HG02571 (cell line): ENCODE data around the gene CALCB.
"Not testable (repeated sequence)": the region's sequence is repeated elsewhere in the genome, so short reads cannot be mapped to it uniquely, and the experiment has no call there.

Experiments used
- ATAC-seq: cut with Tn5 transposase; IDR thresholded peaks from one replicate; pipeline ENCODE4 v1.9.1; 2021; ENCODE audit warnings: mild to moderate bottlenecking, moderate library complexity; ENCODE audit not compliant: unreplicated experiment

Gene CALCB

DNA sequence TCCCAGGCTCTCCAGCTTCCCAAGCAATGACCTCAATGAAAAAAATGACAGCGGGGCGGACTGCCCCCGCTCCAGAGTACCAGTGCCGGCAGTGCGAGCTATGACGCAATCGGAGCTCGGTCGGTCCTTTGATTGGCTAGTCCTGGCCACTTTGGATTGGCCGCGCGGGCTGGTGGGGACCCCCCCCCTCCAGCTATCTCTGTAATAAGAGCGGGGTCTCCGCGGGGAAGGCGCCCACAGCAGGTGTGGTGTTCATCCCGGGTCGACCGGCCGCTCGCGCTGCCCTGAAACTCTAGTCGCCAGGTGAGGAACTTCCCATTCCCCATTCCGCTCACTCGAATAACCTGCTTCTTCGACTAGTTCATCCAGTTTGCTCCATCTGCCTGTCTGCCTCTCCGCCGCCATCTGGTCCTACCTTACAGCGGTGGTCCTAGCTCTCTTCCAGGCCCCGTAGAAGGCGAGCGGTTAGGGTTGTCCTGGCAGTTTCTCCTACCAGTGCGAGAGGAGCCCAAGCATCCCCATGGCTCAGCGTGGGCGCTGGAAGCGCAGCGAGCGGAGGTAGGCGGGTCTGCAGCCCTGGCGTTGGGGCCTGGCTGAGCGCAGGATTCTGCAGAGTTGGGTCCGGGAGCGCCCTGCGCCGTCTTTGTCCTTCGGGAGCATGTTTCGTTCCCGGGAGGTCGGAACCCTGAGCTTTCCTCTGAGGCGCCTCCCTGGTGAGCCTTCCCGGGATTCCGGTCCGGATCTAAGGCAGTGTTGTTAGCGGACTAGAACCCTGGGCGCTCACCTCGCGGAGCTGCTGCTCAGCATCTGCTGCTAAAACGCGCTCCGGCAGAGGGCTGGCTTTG lies at the start of gene CALCB:
TSS of gene CALCB (plus strand) at position 233 of the 845 bp plus-strand sequence. CDS start 1,126 bp downstream, outside the sequence.
- ATAC-seq, result no peak

GRCh38 chr11:15027011-15027410 lies 46.4 kb upstream of the CALCB start:
- no peak for ATAC-seq

GRCh38 chr11:15027956-15028355 lies 45.4 kb upstream of the CALCB start:
- ATAC-seq, result no peak

GRCh38 chr11:15028379-15028778 lies 45.0 kb upstream of the CALCB start:
- ATAC-seq, result no peak

DNA sequence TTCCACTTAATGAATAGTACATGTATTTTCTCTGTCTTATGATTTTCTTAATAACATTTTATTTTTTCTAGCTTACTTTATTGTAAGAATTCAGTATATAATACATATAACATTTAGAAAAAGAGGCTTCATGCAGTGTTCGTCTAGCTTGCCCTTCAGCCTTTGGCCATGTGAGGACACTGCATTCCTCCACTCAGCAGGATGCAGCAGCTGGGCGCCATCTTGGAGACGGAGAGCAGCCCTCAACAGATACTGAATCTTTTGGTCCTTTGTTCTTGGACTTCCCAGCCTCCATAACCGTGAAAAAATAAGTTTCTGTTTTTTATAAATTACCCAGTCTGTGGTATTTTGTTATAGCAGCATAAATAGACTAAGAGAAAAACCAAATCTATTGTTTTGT lies 41.4 kb upstream of the CALCB start:
- ATAC-seq, result not testable (repeated sequence)

DNA sequence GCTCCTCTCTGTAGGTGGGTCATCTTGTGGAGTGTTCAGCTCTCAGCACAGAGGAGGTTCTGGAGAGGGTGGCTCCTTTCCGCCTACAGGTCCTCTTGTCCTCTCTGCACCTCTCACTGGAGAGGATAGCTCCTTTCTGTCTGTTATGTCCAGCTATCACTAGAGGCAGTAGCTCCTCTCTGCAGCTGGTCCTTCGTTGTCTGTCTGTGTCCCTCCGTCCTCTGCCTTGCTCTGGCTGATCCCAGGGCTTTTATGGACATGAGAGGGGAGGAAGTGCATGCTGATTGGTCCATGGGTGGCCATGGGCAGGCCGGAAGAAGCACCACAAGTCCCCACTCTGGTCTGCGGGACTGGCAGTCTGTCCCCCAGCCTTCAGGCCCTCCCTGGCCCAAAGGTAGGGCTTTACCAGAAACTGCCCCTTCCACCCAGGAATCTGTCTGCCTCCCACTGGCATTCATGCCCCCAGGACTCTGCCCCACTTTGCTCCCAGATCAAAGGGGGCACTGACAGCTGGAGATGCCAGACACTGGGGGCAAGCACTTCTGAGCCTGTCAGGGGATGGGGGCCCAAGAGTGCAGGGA lies 38.6 kb upstream of the CALCB start:
- ATAC-seq, result no peak

- no peak for ATAC-seq
Observed at GRCh38 chr11:15035283-15035682, 38.1 kb upstream of the CALCB start.

GRCh38 chr11:15038963-15039362 lies 34.4 kb upstream of the CALCB start:
- ATAC-seq, result no peak

DNA sequence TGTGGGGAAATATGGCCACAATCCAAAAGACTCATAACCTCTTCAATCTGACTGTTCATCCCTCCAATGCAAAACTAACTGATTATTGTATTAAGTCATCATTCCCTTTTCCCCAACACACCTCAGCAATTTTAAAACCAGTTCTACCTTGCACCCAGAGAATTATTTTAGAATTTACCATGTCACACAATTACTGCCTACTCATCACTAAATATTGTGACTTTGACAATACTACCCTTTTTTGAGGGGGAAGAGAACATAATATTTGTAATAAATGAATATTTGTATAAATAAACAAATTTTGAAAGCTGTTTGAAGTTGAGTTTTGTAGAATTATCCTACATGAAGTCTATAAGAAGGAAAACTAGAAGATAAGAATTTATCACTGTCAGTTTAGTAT lies 28.2 kb upstream of the CALCB start:
- no peak for ATAC-seq

DNA sequence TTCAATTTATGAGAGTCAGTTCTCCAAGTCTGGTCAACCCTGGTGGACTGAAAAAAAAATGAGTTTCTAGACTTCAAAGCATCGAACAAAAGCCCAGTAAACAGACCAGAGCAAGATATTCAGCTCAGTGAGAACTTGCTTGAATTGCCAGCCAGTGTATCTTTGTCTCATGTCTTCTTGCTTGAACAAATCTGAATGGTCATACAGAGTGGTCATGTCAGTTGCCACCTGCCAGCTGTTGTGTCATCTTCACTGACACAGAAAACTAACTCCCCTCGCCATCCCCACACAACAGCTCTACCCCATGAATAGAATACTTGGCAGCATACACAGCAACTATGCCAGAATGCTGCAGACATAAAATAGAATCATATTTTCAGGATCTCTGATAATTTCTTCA lies 27.5 kb upstream of the CALCB start:
- no peak for ATAC-seq

- ATAC-seq, result not testable (repeated sequence)
Observed at GRCh38 chr11:15046673-15047072, 26.7 kb upstream of the CALCB start.

DNA sequence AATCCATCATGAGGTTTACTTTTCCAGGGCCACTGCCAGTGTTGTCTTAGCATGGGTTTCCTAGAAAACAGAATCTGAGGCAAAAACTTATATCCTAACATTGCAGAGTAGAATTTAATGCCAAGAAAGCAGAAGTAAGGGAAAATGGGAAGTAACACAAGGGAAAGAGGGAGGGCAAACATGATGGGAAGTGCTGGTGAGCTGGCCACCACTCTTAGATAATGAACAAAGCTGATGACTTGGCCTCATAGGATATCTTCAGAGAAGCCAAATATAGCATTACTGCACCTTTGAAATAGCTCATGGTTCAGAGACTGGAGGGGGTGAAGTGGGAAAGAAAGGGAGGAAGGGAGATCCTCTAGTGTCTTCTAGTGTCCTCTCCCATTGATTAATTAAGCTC lies 24.8 kb upstream of the CALCB start:
- no peak for ATAC-seq

DNA sequence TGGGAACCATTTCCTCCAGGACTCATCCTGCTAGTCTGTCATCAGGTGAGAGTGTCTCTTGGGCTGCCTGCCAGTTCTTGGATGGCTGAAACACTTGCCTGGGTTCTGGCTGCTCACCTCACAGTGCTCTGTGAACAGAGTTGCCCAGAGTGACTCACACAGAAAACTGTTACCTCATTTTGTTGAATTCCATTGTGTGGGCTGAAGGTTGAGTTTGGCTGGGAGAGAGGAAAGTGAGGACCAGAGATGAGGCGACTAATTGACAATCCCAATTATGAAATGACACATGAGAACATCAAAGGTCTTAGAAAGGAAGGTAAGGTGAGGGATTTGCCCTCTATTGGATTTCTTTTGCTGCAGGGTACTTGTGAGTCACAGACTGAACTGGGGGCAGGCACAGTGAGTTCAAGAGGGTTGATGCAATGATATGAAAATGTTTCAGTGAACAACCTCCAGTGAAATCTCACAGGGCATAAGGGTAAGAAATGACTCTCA lies 20.2 kb upstream of the CALCB start:
- ATAC-seq, result no peak

GRCh38 chr11:15055620-15056356 lies 17.6 kb upstream of the CALCB start:
- ATAC-seq, result no peak

- ATAC-seq, result no peak
Observed at GRCh38 chr11:15057329-15057728, 16.1 kb upstream of the CALCB start.

GRCh38 chr11:15059132-15059915 lies 14.1 kb upstream of the CALCB start:
- no peak for ATAC-seq

DNA sequence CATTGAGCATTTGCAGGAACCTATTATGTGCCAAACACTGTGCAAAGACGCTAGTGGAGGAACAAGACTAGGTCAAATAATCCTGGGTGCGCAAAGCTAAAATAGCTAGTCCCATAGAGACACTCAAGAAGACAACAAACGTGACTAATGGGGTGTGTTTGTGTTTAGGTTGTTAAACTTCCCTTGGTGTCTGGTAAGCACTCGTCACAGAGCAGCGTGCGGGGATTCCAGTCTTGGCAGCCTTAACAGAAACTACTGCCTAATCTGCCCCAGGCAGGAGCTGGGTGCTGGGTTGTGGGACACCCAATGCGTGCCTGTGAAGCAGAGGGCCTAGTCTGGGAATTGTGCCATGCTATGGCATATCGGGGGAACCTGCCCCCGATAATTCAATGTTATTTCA lies 10.8 kb upstream of the CALCB start:
- ATAC-seq, result no peak

GRCh38 chr11:15069751-15070150 lies 3.6 kb upstream of the CALCB start:
- ATAC-seq, result not testable (repeated sequence)

GRCh38 chr11:15071556-15072255 lies 1.7 kb upstream of the CALCB start:
- no peak for ATAC-seq

DNA sequence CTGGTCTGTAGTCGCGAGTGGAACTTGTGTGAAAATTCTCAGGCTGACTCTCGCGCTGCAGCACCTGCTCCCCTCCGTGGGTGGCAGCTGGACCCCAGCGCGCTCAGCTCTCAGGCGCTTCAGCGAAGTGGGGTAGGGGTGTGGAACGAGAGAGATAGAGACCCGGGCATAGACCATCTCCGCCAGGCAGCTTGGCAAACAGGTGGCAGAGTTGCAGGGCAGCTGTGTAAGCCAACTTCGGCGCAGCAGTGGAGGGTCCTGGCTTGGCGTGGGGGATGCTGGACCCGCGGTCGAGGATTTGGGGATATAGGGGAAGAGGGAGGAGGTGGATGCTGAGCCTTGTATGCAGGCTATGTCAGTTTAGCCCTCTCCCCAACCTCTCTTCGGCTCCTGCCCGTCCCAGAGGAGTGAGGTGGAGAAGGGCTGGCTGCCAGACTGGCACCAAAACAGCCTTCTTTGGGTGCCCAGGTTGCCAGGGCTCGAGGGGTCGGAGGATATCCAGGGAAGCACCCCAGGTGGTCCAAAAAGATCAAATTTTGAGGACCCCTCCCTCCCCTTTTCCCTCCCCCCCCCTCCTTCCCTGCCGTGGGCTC lies 746 bp upstream of the CALCB start:
- ATAC-seq, result no peak
